ENCODE measurements around the gene CMIP.

The CMIP gene

GRCh38 chr16:81703177-81704155, 258.9 kb downstream of the CMIP start:
- no peak for TF ChIP-seq CTCF (IDR thresholded peaks at IDR 0.05; ENCODE audit: low read depth, low read length)
- no peak overlapping the region for H3K4me3 ChIP-seq (ENCODE audit: low read depth, low read length)

GRCh38 chr16:81705261-81705660, 260.7 kb downstream of the CMIP start:
- no peak overlapping the region for H3K4me3 ChIP-seq (ENCODE audit: low read depth, low read length)
- no peak for TF ChIP-seq CTCF (IDR thresholded peaks at IDR 0.05; ENCODE audit: low read depth, low read length)

- no peak for TF ChIP-seq CTCF (IDR thresholded peaks at IDR 0.05; ENCODE audit: low read depth, low read length)
- H3K4me3 ChIP-seq (ENCODE audit: low read depth, low read length), result no peak overlapping the region
These were observed 262.0 kb downstream of the CMIP start for GRCh38 chr16:81706327-81707295.

GRCh38 chr16:81707411-81708265, 263.0 kb downstream of the CMIP start:
- no peak for TF ChIP-seq CTCF (IDR thresholded peaks at IDR 0.05; ENCODE audit: low read depth, low read length)
- H3K4me3 ChIP-seq (ENCODE audit: low read depth, low read length), result no peak overlapping the region

GRCh38 chr16:81708266-81709015, 263.8 kb downstream of the CMIP start:
- no peak for TF ChIP-seq CTCF (IDR thresholded peaks at IDR 0.05; ENCODE audit: low read depth, low read length)
- no peak overlapping the region for H3K4me3 ChIP-seq (ENCODE audit: low read depth, low read length)
